GM12878 (cell line): Measurements from ENCODE around the gene RHOC. TPM values are rescaled to one million over a fixed set of nuclear protein-coding genes. Genes with fewer than 3 reads are reported as not detected.
A peak's percentile ranks its signal among the peaks of the same experiment; 100 is the strongest.

Experiments used
- CEBPZ ChIP-seq: fragments of 150-350 bp; IDR thresholded peaks from 2 replicates; pipeline ENCODE4 v1.6.1; 2016; ENCODE audit warnings: low read depth, low read length
- CHD2 ChIP-seq: IDR thresholded peaks from 2 replicates; pipeline ENCODE4 v1.6.1; 2011; ENCODE audit warnings: low read depth, low read length, improper control_type of control experiment, borderline replicate concordance
- E2F8 ChIP-seq: fragments of 450-650 bp; IDR thresholded peaks from 2 replicates; pipeline ENCODE4 v1.6.1; 2018; ENCODE audit warnings: mild to moderate bottlenecking, low read depth, moderate library complexity; ENCODE audit not compliant: partially characterized antibody
- EED ChIP-seq: sonication (generic); IDR thresholded peaks from 2 replicates; pipeline ENCODE4 v1.6.1; 2016; ENCODE audit warnings: antibody characterized with exemption, low read depth
- MAX ChIP-seq: IDR thresholded peaks from 2 replicates; pipeline ENCODE4 v1.6.1; 2012; ENCODE audit warnings: low read depth, low read length, improper control_type of control experiment
- PML ChIP-seq: IDR thresholded peaks from 2 replicates; pipeline ENCODE4 v1.6.1; 2012; ENCODE audit warnings: low read length, inconsistent platforms
- POLR2A ChIP-seq: IDR thresholded peaks from 2 replicates; pipeline ENCODE4 v1.6.1; 2011; ENCODE audit warnings: low read depth, mild to moderate bottlenecking, low read length
- POLR2AphosphoS2 ChIP-seq: IDR thresholded peaks from 2 replicates; pipeline ENCODE4 v1.6.1; 2011; ENCODE audit warnings: low read depth, mild to moderate bottlenecking, low read length, improper control_type of control experiment, moderate library complexity
- SPI1 ChIP-seq: IDR thresholded peaks from 2 replicates; pipeline ENCODE4 v1.6.1; 2011; ENCODE audit warnings: low read depth, mild to moderate bottlenecking, low read length, moderate library complexity, borderline replicate concordance; ENCODE audit not compliant: insufficient read depth
- polyA plus RNA-seq, 11 experiments: library from polyadenylated mRNA; depleted of rRNA in 4 of 11; unstranded in 6 of 11; stranded (reverse) in 5 of 11; fragments of >200 nt; fragmentation: Nextera tagmentation in 4 of 11; fragmentation: Illumina TruSeq in 1 of 11; extraction: Ambion mirVana in 4 of 11; extraction: Trizol in 1 of 11; gene quantifications; 1 replicate in 1 of 11; 2 replicates in 10 of 11; pipeline versions ENCODE4 v1.2.1 to v1.2.3, GENCODE V29; 2011 to 2016; ENCODE audit warnings: inconsistent platforms in 2 of 11, missing spikeins in 2 of 11, low read depth in 1 of 11
- total RNA-seq, 4 experiments: library from RNA; depleted of rRNA in 3 of 4; stranded (reverse); fragments of >200 nt in 3 of 4; fragmentation: Illumina TruSeq in 1 of 4; extraction: Trizol in 1 of 4; gene quantifications; 2 replicates each; pipeline versions ENCODE4 v1.2.1 to v1.2.3, GENCODE V29; 2013 to 2021
- TF ChIP-seq, protein P1 (sequence below): fragments of 450-650 bp; IDR thresholded peaks from 2 replicates; pipeline ENCODE4 v1.6.1; 2016; ENCODE audit warnings: mild to moderate bottlenecking

Gene RHOC
- total and polyA plus RNA-seq, 10 of the 15 experiments (the other 5 are each of a cell fraction or from before 2014, with no cell fraction given) = 20.6 to 371 (median 158) TPM

- TF ChIP-seq CEBPZ (no peak), EED (no peak; the same call in none of the 2 replicates), CHD2 (0 out of 2 replicates have a peak, but pooled peaks have one; percentile 8), PML (peak; percentile 93), MAX (no peak; the same call in 1 of the 2 replicates), E2F8 (no peak), POLR2A (peak; percentile 74), SPI1 (no peak), POLR2AphosphoS2 (peak; percentile 91)
- TF ChIP-seq, protein P1, sequence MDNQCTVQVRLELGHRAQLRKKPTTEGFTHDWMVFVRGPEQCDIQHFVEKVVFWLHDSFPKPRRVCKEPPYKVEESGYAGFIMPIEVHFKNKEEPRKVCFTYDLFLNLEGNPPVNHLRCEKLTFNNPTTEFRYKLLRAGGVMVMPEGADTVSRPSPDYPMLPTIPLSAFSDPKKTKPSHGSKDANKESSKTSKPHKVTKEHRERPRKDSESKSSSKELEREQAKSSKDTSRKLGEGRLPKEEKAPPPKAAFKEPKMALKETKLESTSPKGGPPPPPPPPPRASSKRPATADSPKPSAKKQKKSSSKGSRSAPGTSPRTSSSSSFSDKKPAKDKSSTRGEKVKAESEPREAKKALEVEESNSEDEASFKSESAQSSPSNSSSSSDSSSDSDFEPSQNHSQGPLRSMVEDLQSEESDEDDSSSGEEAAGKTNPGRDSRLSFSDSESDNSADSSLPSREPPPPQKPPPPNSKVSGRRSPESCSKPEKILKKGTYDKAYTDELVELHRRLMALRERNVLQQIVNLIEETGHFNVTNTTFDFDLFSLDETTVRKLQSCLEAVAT = peak; percentile 61; the same call in 1 of the 2 replicates
Measured at GRCh38 chr1:112674440-112674985, 32.4 kb downstream of the RHOC start, which contains the start of gene MOV10 (continued).
